ENCODE measurements around the gene SORL1-AS1.

DNA sequence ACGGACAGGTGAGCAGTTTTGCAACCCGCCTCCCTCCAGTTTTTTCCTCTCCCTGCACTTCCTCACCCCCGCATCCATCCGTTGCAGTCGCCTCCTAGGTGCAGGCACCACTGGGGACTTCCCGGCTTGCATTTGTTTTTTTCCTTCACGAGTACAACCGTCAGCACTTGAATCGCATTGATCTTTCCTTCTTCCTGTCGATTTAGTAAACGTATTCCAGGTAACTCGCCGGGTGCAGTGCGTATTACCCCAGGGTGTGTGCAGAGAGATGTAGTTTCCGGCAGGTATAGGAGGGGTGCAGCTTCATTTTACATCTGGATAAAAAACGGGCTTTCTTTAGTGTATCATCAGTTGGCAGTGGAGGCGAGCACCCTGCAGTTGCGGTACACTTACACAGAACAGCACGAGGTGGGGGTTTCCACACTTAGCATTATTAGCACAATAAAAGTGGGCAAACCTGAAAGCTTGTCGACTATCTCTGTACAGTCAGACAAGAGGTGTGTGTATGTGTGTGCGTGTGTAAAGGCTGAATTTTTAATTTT, at the start of gene SORL1-AS1:
- TF ChIP-seq POLR2AphosphoS5 (IDR thresholded peaks at IDR 0.05; ENCODE audit: low read depth, low read length) (peak; percentile 52; the same call in 1 of the 2 replicates), TAF1 (IDR thresholded peaks at IDR 0.05; ENCODE audit: borderline replicate concordance, low read depth, low read length) (peak; percentile 27; the same call in 1 of the 2 replicates)

All from GM12892 (cell line).